ENCODE data around the gene PDE11A.

Gene PDE11A

GRCh38 chr2:177916342-177916741 is 156.2 kb downstream of the PDE11A start:
- DNase-seq, result no peak

DNA sequence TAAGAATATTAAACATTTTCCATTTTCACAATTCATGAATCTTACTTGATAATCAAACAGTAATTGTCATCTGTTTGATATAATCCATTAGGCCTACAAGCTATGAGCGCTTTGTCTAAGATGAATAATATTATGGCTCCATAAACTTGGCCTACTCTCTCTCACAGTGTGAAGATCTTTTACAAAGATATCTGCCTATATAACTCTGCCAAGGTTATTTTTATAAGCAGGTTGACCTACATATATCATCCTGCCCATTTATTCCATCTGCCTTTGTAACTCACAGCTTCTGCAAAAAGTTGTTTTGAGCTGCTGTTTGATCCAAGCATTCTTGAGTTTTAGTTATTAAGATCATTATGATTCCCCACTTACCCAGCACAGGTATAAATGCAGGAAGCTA is 158.3 kb downstream of the PDE11A start:
- DNase-seq, result no peak

DNA sequence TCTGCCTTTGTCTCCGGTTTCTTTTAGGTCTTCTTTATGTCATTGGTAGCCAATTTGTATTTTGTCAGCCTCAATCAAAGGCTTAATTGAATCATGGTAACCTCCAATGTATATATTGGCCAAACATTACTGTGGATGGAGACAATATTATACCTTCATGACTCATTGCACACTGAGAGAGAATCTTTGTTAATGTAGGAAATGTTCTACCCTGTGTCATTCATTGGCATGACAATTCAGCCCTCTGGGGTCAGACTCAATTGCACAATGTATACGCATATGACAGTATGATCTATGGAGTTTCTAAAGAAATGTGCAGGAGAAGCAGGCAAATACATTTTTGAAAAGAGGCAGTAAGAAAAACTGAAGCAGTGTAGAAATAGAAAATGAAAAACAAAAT is 162.6 kb downstream of the PDE11A start:
- DNase-seq, result no peak

DNA sequence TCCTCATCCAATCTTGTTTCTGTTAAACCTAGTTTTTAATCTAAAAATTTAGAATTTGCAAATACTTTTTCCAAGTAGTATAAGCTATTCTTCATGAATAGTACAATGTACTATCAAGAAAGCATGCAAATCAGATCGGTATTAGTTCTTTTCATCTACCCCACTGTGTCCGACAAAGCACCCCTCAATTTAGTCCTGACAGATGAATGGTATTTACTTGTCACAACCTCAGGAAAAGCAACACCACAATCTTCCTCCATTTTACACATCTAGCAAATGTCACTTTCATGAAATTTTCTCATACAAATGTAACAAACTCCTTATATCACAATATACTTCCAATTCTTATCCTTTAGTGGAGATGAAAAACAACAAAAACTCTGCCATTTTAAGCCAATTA is 163.8 kb downstream of the PDE11A start:
- DNase-seq, result no peak

DNA sequence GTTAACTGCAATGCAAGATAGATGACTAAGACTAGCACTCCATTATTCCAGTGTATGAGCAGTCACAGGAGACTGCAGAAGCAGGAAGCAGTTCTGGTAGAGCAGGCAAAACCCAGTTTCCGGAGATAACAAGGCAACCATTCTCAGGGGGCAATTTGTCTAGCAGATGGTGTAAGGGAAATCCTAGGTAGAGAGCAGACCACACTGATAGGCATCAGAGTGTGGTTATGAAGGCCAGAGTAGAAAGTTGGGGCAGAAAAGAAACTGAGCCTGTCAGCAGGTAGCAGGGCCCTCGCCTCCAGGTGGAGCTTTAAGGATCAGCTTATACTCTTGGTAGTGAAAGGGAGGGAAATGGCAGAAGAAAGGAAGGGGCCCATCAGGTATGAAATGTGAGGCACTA is 164.4 kb downstream of the PDE11A start:
- DNase-seq, result no peak

DNA sequence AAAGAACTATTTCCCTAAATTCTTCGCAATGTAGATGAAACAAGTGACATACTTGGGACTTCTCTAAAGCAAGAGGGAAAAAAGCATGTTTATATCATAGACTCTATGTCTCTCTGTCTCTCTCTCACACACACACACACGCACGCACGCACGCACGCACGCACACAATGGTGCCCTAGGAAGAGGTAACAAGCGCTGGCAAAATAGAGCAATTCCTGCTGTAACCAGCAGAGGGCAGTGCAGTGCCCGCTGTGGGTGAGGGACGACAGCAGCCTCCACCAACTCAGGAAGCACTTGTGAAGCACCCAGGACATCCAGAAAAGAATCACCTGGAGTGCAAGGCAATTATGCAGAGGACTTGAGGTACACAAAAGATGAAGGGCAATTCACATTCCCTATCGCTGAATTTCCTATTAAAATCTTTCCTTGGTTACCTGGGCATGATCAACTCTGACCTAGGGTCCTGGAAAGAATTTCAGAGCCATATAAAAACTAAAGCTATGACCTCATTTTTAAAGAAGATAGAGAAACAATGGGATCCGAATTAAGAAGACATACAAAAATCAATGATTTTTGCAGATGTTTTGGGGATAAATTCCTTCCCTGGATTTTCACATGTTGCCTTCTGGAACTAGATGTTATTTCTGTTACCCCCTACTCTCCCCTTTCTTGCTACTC is 166.4 kb downstream of the PDE11A start:
- DNase-seq, result peak; percentile 54

DNA sequence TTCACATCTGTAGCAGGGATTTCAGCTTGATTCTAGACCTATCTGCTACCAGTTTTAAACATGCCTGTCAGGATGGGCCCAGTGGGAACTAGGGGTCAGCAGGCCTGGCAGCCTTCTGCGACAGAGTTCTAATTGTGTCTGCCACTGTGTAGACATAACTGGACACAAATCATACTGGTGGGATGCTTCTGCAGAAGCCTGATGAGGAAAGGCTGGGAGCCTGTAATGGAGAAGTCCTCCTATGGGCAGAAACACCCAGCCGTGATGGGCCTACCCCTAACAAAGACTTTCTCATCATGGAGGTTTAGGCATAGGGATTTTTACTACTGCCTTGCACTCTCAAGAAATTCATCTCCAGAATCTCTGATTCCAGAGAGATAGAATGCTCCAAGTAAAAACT is 166.9 kb downstream of the PDE11A start:
- no peak for DNase-seq

GRCh38 chr2:177902395-177903163 is 170.0 kb downstream of the PDE11A start:
- DNase-seq, result no peak

GRCh38 chr2:177900082-177900481 is 172.5 kb downstream of the PDE11A start:
- DNase-seq, result no peak

- DNase-seq, result no peak
Observed at GRCh38 chr2:177897278-177897677, 175.3 kb downstream of the PDE11A start.

DNA sequence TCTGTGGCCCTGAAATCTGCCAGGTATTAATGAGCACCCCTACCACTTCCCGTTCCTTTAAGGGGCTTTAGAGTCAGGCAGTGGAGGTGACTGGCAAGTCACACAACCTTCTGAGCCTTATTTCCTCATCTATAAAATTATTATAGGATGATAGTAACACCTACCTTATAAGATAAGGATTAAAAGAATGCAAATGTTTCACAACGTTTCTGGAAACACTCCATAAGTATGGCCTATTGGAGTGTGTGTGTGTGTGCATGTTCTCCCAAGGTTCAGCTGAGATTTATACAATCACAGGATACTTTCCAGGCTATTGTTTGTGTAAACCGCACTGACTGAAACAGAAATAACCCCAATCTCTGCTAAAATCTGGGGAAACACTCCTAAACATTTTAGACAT is 176.0 kb downstream of the PDE11A start:
- no peak for DNase-seq

DNA sequence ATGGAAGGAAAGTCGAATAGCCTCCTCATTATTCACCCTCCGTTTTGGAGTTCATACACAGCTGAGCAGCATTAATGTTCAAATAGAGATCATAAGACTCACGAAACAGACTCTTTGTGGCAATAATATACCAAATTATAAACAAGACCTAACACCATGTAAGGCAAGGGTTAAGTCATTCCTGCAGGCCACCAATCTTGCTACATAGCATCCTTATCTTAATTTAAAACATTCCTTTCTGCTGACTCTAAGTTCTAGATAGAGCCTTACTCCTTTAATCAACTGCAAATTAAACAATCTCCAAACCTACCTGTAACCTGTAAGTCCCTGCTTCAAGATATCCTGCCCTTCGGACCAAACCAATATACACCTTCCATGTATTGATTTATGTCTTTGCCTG is 178.0 kb downstream of the PDE11A start:
- DNase-seq, result no peak

DNA sequence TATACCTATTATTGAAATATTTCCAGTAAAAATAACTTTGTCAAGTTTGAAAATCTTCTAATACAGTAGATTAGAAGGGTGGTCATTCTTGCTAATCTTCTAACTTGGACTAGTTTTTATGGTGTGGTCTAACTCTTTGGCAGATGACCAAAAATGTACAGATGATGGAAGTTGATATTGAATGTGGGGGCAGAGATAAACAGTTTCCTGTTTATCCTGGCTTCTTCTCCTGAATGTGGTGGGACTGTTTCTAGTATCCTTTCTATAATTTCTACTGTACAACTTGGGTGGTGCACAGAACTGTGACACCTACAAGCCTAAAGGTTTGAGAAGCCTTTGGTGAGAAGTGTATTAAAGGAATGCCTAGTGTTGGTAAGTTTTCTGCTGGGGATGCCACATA is 178.7 kb downstream of the PDE11A start:
- no peak for DNase-seq

GRCh38 chr2:177891533-177891932 is 181.0 kb downstream of the PDE11A start:
- DNase-seq, result no peak

DNA sequence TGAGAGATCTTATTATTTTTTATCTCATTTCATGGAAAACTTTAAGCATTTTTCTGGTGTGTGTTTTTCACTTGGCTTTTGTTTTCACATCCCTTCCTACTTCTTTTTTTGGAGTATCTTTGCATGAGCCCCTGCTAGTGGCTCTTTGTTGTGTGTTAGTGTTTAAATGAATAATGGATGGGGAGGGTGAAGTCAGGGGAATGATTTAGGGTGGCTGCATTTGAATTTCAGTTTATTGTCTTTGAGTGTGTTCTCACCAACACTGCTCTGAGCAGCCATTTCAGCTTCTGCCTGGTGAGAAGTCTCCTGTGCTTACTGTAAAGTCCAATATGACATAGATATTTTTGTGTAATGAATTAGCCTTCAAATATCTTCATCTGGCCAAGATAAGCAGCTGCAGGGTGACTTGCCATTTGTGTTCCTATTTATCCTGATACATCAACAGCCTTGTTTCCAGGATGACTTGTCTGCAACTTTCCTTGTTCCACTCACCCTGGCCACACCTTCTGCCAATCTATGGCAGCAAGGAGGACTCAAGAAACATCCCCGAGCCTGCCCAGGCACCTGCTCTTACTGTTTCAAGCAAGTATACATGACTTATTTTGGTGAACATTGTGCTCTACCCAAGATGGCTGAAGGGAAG is 182.6 kb downstream of the PDE11A start:
- no peak for DNase-seq

DNA sequence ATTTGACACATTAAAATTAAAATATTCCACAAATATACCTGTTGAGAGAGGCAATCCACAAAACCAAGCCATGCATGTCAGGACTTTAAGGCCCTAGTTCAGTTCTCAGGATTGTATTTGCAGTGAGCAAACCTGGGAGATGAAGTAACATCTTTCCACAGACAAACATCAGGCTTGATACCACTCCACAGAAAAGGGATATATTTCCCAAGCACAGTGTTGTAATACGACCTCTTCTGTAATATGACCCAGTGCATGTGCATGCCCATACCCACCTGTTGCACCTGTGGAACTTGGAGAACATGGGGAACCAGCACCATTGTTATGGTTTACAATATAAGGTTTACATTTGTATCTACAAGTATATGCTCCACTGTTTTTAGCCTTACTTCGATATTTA is 184.0 kb downstream of the PDE11A start:
- no peak for DNase-seq

- no peak for DNase-seq
Observed at GRCh38 chr2:177887722-177888121, 184.9 kb downstream of the PDE11A start.

GRCh38 chr2:177886824-177887223 is 185.8 kb downstream of the PDE11A start:
- no peak for DNase-seq

- no peak for DNase-seq
Observed at GRCh38 chr2:177885828-177886466, 186.6 kb downstream of the PDE11A start.

- DNase-seq, result no peak
Observed at GRCh38 chr2:177883177-177883576, 189.4 kb downstream of the PDE11A start.

GRCh38 chr2:177882501-177882900 is 190.1 kb downstream of the PDE11A start:
- DNase-seq, result no peak

- DNase-seq, result no peak
Observed at GRCh38 chr2:177881921-177882320, 190.7 kb downstream of the PDE11A start.

DNA sequence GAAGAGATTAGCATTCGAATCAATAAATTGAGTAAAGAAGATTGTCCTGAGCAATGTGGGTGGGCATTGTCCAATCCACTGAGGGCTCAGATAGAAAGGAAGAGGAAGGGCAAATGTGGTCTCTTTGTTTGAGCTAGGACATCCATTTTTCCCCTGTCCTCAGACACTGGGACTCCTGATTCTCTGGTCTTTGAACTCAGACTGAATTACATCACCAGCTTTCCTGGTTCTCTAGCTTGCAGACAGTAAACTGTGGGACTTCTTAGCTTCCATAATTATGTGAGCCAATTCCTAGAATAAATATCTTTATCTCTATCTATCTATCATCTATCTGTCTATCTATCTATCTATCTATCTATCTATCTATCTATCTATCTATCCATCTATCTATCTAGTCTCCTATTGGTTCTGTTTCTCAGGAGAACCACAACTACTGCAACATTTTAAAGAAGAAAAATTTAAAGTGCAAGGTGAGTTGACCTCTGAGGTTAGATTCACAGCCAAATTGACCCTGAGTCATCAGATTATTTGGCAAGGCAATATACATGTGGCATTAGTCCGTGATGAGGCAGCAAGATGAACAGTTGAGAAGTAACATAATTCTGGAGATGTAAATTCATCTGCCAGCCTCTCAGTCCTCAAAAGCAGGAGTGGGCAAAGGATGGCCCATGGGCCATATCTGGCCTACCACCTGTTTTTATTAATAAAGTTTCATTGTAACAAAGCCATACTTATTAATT is 191.4 kb downstream of the PDE11A start:
- no peak for DNase-seq
